OCI-LY7 (cell line): ENCODE data around the gene GRIA1.

Experiments used
- EZH2phosphoT487 ChIP-seq: fragments of 200-600 bp; sonication (generic); IDR thresholded peaks from 2 replicates; pipeline ENCODE4 v1.6.1; 2018; ENCODE audit warnings: low read depth, borderline replicate concordance, mild to moderate bottlenecking, mixed run types, antibody characterized with exemption, low read length, moderate library complexity, mixed read lengths
- TF ChIP-seq, protein P1 (sequence below): fragments of 200-600 bp; sonication (generic); conservative IDR thresholded peaks from 2 replicates; pipeline ENCODE4 v1.5.1; 2014; ENCODE audit warnings: mild to moderate bottlenecking, antibody characterized with exemption, low read length, moderate library complexity, mixed read lengths

DNA sequence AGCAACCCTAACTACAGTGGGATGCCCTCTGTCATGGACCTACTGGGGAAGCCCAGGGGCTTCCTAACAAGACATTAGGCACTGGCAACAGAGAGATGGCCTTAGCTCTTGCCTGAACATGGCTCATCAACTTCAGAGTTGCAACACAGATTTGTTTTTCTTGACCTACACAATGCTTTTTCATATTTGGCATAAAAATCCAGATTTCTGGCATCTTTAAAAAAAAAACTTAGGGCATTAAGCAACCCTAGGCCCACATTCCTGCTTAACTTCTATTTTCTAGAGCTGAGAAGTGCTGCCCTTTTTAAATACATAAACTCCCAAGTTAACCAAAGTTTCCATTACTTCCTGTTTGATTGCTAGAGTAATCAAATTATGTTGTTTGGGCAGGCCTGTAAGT, 8.0 kb downstream of the GRIA1 start:
- TF ChIP-seq, protein P1, sequence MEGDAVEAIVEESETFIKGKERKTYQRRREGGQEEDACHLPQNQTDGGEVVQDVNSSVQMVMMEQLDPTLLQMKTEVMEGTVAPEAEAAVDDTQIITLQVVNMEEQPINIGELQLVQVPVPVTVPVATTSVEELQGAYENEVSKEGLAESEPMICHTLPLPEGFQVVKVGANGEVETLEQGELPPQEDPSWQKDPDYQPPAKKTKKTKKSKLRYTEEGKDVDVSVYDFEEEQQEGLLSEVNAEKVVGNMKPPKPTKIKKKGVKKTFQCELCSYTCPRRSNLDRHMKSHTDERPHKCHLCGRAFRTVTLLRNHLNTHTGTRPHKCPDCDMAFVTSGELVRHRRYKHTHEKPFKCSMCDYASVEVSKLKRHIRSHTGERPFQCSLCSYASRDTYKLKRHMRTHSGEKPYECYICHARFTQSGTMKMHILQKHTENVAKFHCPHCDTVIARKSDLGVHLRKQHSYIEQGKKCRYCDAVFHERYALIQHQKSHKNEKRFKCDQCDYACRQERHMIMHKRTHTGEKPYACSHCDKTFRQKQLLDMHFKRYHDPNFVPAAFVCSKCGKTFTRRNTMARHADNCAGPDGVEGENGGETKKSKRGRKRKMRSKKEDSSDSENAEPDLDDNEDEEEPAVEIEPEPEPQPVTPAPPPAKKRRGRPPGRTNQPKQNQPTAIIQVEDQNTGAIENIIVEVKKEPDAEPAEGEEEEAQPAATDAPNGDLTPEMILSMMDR: no peak
- no peak for TF ChIP-seq EZH2phosphoT487
